Vagina (tissue), 2 donors: ENCODE measurements around the gene RPS14.

Experiments
- POLR2A ChIP-seq, 2 donors: fragments of 450-650 bp; IDR thresholded peaks; one replicate each; pipeline ENCODE4 v1.6.1; 2017; ENCODE audit warnings: antibody characterized with exemption in 2 of 2, mild to moderate bottlenecking in 2 of 2, moderate library complexity in 2 of 2
- POLR2AphosphoS5 ChIP-seq, 2 donors: sonication (generic); formaldehyde crosslinking; IDR thresholded peaks; one replicate each; pipeline ENCODE4 v1.9.0; 2017; ENCODE audit warnings: antibody characterized with exemption in 2 of 2, mild to moderate bottlenecking in 2 of 2, low read depth in 1 of 2; ENCODE audit not compliant: insufficient read depth in 1 of 2
- TF ChIP-seq, protein P1 (sequence below), 3 experiments: fragments of 450-650 bp in 2 of 3; fragments of 200-600 bp in 1 of 3; sonication (generic) in 1 of 3; IDR thresholded peaks; one replicate each; pipeline ENCODE4 v1.5.1; 2017 to 2019; ENCODE audit warnings: antibody characterized with exemption in 3 of 3, mild to moderate bottlenecking in 2 of 3, moderate library complexity in 2 of 3

DNA sequence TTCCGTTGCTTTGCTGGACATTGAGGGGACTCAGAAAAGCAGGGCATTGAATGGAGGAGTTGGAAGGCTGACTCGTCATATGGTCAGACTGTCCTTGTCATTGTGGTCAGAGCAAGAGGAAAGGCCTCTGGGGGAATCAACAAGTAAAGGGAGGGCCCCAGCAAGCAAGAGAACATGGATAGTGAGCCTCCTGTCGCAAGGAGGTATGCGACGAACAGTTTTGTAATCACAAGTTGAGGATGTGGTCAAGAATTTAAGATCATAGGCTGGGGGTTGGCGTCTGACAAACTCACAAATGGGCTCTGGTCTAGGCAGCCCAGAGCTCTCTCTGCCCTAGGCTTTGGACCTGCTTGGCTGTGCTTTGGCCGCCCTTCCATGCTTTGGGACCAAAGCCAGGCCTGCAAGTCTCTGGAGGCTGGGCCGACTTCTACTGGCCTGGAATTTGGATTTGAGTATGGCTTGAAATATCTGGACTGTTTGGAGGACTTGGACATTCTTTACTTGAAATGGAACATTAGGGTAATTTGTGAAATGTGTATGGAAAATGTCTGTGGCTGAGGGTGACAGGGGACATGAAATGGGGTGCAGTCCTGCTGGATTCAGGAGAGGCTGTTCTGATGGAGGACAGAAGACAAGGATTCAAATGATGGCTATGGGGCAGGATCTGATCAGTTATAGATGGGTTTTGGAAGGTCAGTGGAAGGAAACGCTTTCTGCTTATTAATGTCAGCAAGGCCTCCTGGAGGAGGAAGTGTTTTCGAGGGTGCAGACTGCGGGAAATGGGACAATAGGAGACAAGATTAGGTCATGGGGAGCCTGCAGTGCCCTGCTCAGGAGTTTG, 39.2 kb upstream of the RPS14 start:
- peak in 1 of 2 donors; percentile 50 for TF ChIP-seq POLR2AphosphoS5 (IDR thresholded peaks at IDR 0.05; ENCODE audit: insufficient read depth in 1 of 2, low read depth in 1 of 2)
- TF ChIP-seq, protein P1, sequence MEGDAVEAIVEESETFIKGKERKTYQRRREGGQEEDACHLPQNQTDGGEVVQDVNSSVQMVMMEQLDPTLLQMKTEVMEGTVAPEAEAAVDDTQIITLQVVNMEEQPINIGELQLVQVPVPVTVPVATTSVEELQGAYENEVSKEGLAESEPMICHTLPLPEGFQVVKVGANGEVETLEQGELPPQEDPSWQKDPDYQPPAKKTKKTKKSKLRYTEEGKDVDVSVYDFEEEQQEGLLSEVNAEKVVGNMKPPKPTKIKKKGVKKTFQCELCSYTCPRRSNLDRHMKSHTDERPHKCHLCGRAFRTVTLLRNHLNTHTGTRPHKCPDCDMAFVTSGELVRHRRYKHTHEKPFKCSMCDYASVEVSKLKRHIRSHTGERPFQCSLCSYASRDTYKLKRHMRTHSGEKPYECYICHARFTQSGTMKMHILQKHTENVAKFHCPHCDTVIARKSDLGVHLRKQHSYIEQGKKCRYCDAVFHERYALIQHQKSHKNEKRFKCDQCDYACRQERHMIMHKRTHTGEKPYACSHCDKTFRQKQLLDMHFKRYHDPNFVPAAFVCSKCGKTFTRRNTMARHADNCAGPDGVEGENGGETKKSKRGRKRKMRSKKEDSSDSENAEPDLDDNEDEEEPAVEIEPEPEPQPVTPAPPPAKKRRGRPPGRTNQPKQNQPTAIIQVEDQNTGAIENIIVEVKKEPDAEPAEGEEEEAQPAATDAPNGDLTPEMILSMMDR (IDR thresholded peaks at IDR 0.05): no peak
- TF ChIP-seq POLR2A (IDR thresholded peaks at IDR 0.05): no peak
